OCI-LY1 (cell line): ENCODE measurements around the gene PSD4.

Experiments
- H2AFZ ChIP-seq: fragments of 200-600 bp; sonication (generic), shearing (Covaris generic); 2 replicates; pipeline ENCODE4 v1.6.0; 2014; ENCODE audit warnings: antibody characterized with exemption, mild to moderate bottlenecking, low read length
- H3F3A ChIP-seq: fragments of 200-600 bp; sonication (generic), shearing (Covaris generic); 2 replicates; pipeline ENCODE4 v1.6.0; 2014; ENCODE audit warnings: mild to moderate bottlenecking, antibody characterized with exemption, low read length, moderate library complexity; ENCODE audit not compliant: insufficient read depth
- H3K27ac ChIP-seq: fragments of 200-600 bp; sonication (generic); 2 replicates; pipeline ENCODE4 v1.5.1; 2014; ENCODE audit warnings: low read length, mixed run types, mild to moderate bottlenecking, low read depth; ENCODE audit not compliant: poor library complexity, severe bottlenecking
- H3K27me3 ChIP-seq: fragments of 200-600 bp; sonication (generic); 2 replicates; pipeline ENCODE4 v1.6.0; 2014; ENCODE audit warnings: antibody characterized with exemption, mild to moderate bottlenecking, low read length, moderate library complexity; ENCODE audit not compliant: insufficient read depth
- H3K36me3 ChIP-seq: fragments of 200-600 bp; sonication (generic); 2 replicates; pipeline ENCODE4 v1.6.1; 2014; ENCODE audit warnings: mild to moderate bottlenecking, antibody characterized with exemption, low read length, moderate library complexity, mixed read lengths; ENCODE audit not compliant: insufficient read depth
- H3K4me1 ChIP-seq: fragments of 200-600 bp; sonication (generic); 2 replicates; pipeline ENCODE4 v1.5.1; 2014; ENCODE audit warnings: mild to moderate bottlenecking, low read length, moderate library complexity; ENCODE audit not compliant: insufficient read depth, severe bottlenecking
- H3K4me2 ChIP-seq: fragments of 200-600 bp; sonication (generic), shearing (Covaris generic); 2 replicates; pipeline ENCODE4 v1.6.1; 2014; ENCODE audit warnings: low read length
- H3K4me3 ChIP-seq: fragments of 200-600 bp; sonication (generic); 2 replicates; pipeline ENCODE4 v1.5.1; 2014; ENCODE audit warnings: low read length, low read depth, mild to moderate bottlenecking, mixed read lengths; ENCODE audit not compliant: poor library complexity, severe bottlenecking
- H3K79me2 ChIP-seq: fragments of 200-600 bp; shearing (Covaris generic); 2 replicates; pipeline ENCODE4 v1.6.1; 2016; ENCODE audit warnings: mixed run types, low read length, mixed read lengths; ENCODE audit not compliant: insufficient read depth
- H3K9ac ChIP-seq: fragments of 200-600 bp; sonication (generic), shearing (Covaris generic); 2 replicates; pipeline ENCODE4 v1.6.1; 2014; ENCODE audit warnings: mild to moderate bottlenecking, low read length, mixed read lengths
- H3K9me2 ChIP-seq: fragments of 200-600 bp; sonication (generic), shearing (Covaris generic); 2 replicates; pipeline ENCODE4 v1.6.1; 2014; ENCODE audit warnings: low read depth, mild to moderate bottlenecking, low read length, mixed read lengths
- H3K9me3 ChIP-seq: fragments of 200-600 bp; shearing (Covaris generic); 2 replicates; pipeline ENCODE4 v1.6.1; 2014; ENCODE audit warnings: low read length, mixed read lengths
- H4K20me1 ChIP-seq: fragments of 200-600 bp; sonication (generic), shearing (Covaris generic); 2 replicates; pipeline ENCODE4 v1.6.0; 2016; ENCODE audit warnings: mild to moderate bottlenecking, low read length; ENCODE audit not compliant: insufficient read depth
- EZH2 ChIP-seq: fragments of 200-600 bp; sonication (generic), shearing (Covaris generic); IDR thresholded peaks from 2 replicates; pipeline ENCODE4 v1.8.0; 2017; ENCODE audit warnings: borderline replicate concordance, mixed run types, mild to moderate bottlenecking, antibody characterized with exemption, low read length, moderate library complexity, mixed read lengths
- TF ChIP-seq, protein P1 (sequence below): fragments of 200-600 bp; sonication (generic), shearing (Covaris generic); IDR thresholded peaks from 2 replicates; pipeline ENCODE4 v1.5.1; 2017; ENCODE audit warnings: mild to moderate bottlenecking, antibody characterized with exemption, low read length, moderate library complexity, mixed read lengths

The PSD4 gene

DNA sequence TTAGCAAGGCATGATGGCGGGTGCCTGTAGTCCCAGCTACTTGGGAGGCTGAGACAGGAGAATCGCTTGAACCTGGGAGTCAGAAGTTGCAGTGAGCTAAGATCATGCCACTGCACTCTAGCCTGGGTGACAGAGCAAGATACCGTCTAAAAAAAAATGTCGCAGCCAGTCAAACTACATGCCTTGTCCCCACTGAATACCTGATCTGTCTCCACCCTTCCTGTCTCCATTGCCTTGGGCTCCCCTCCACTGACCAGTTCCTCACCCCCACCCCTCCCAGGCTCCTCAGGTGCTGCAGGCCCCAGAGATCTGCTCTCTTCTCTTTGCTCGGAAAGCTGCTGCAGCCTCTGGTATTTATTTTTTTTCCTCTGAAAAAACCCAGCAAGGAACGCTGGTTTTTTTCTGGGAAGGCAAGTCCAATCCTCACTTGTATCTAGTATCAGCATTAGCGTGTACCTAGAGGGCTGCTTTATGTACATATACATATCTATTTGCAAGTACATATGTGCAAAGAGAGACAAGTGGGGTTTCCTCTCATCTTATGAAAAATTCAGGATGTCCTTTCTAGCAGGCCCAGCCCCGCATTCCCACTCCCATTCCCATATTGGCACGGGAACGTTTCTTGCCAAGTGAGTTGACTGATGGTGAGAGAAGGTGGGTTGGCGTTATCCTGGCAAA lies 4.4 kb downstream of the PSD4 start:
- H3K4me1 ChIP-seq = peaks cover 54% of the 10 kb centered on the region
- no peaks in the 10 kb centered on the region for H3K27me3 ChIP-seq
- no peaks in the 10 kb centered on the region for H4K20me1 ChIP-seq
- no peak for TF ChIP-seq EZH2
- TF ChIP-seq, protein P1, sequence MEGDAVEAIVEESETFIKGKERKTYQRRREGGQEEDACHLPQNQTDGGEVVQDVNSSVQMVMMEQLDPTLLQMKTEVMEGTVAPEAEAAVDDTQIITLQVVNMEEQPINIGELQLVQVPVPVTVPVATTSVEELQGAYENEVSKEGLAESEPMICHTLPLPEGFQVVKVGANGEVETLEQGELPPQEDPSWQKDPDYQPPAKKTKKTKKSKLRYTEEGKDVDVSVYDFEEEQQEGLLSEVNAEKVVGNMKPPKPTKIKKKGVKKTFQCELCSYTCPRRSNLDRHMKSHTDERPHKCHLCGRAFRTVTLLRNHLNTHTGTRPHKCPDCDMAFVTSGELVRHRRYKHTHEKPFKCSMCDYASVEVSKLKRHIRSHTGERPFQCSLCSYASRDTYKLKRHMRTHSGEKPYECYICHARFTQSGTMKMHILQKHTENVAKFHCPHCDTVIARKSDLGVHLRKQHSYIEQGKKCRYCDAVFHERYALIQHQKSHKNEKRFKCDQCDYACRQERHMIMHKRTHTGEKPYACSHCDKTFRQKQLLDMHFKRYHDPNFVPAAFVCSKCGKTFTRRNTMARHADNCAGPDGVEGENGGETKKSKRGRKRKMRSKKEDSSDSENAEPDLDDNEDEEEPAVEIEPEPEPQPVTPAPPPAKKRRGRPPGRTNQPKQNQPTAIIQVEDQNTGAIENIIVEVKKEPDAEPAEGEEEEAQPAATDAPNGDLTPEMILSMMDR = no peak
- no peak overlapping the region for H2AFZ ChIP-seq
- H3K36me3 ChIP-seq = peaks cover 38% of the 10 kb centered on the region; the same call in 1 of the 2 replicates
- H3K27ac ChIP-seq = no peak overlapping the region
- H3F3A ChIP-seq = no peaks in the 10 kb centered on the region
- no peak overlapping the region for H3K4me2 ChIP-seq
- H3K4me3 ChIP-seq = no peak overlapping the region
- H3K9me3 ChIP-seq = no peaks in the 10 kb centered on the region
- H3K9ac ChIP-seq = no peak overlapping the region
- H3K79me2 ChIP-seq = peaks cover 10% of the 10 kb centered on the region; the same call in 1 of the 2 replicates
- no peaks in the 10 kb centered on the region for H3K9me2 ChIP-seq

DNA sequence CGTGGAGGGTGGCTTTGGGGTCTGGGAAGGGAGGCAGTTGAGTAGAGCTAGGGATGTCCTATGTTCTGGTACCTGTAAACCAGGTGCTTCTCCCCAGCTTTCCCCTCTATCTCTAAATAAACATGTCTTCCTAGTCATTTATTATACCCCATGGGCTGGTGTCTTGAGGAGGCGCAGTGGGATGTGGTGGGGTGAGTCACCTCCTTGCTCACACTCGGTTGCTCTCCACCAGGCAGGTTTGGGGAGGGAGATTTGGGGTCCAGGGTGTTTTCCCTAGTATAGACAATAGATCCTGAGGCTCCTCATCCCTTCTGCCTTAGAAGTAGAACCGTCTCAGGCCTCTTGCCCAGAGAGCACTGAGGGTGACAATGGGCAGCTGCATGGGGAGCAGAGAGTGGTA lies 5.1 kb downstream of the PSD4 start:
- Histone ChIP-seq H3K27ac (no peak overlapping the region), H3K4me2 (no peak overlapping the region), H3K27me3 (no peaks in the 10 kb centered on the region), H3K9me3 (no peaks in the 10 kb centered on the region), H4K20me1 (no peaks in the 10 kb centered on the region), H3F3A (no peaks in the 10 kb centered on the region), H3K4me1 (peaks cover 47% of the 10 kb centered on the region), H3K4me3 (no peak overlapping the region), H3K9ac (no peak overlapping the region), H3K79me2 (peaks cover 10% of the 10 kb centered on the region; the same call in 1 of the 2 replicates), H2AFZ (no peak overlapping the region), H3K9me2 (no peaks in the 10 kb centered on the region), H3K36me3 (peaks cover 45% of the 10 kb centered on the region; the same call in 1 of the 2 replicates)
- TF ChIP-seq EZH2 = no peak

DNA sequence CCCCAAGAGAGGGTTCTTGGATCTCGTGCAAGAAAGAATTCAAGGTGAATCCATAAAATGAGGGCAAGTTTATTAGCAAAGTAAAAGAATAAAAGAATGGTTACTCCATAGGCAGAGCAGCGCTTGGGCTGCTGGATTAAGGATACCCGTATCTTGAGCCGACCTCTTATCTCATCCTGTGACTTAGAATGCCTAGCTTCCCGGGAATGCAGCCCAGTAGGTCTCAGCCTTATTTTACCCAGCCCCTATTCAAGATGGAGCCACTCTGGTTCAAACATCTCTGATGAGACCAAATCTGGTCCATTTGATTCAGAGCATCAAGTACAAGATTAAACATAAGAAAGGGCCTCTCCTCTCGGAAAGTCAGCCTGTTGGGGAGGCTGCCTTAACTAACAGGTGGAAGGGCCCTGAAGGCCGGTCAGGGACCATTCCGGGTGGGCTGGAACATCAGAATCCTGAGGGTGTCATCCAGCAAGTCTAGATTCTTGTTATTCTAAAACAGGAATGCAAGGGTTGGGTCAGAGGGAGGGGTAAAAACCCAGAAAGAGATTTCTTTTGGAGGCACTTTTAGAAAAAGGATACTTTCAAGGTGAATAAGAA lies 5.8 kb downstream of the PSD4 start:
- TF ChIP-seq, protein P1 = no peak
- no peak for TF ChIP-seq EZH2
- peaks cover 49% of the 10 kb centered on the region; the same call in 1 of the 2 replicates for H3K36me3 ChIP-seq
- no peak overlapping the region for H3K27ac ChIP-seq
- H3K9me2 ChIP-seq = no peaks in the 10 kb centered on the region
- peaks cover 5% of the 10 kb centered on the region; the same call in 1 of the 2 replicates for H3K79me2 ChIP-seq
- H2AFZ ChIP-seq = no peak overlapping the region
- no peak overlapping the region for H3K4me3 ChIP-seq
- no peaks in the 10 kb centered on the region for H3F3A ChIP-seq
- H3K4me1 ChIP-seq = peaks cover 47% of the 10 kb centered on the region
- H3K9me3 ChIP-seq = no peaks in the 10 kb centered on the region
- H3K4me2 ChIP-seq = peak overlapping the region; percentile 31; the same call in 1 of the 2 replicates
- H3K27me3 ChIP-seq = no peaks in the 10 kb centered on the region
- no peak overlapping the region for H3K9ac ChIP-seq
- H4K20me1 ChIP-seq = no peaks in the 10 kb centered on the region
